ENCODE measurements around the gene NXNL1.

GRCh38 chr19:17435218-17435617 lies 25.5 kb downstream of the NXNL1 start:
- TF ChIP-seq POLR2AphosphoS5 (IDR thresholded peaks at IDR 0.05) (no peak), CTCF (IDR thresholded peaks at IDR 0.05) (no peak), EP300 (IDR thresholded peaks at IDR 0.05) (no peak), POLR2A (IDR thresholded peaks at IDR 0.05) (no peak)

Data from stomach (tissue), 4 donors.